H1 (cell line): ENCODE measurements around the gene KCNJ4. TPM values are rescaled to one million over a fixed set of nuclear protein-coding genes. Genes with fewer than 3 reads are reported as not detected.
A peak's percentile ranks its signal among the peaks of the same experiment; 100 is the strongest.

Experiments
- CEBPB ChIP-seq: IDR thresholded peaks from 2 replicates; pipeline ENCODE4 v1.6.1; 2012; ENCODE audit warnings: low read depth, low read length
- GABPA ChIP-seq: IDR thresholded peaks from 2 replicates; pipeline ENCODE4 v1.6.1; 2011; ENCODE audit warnings: mild to moderate bottlenecking, low read length, moderate library complexity, borderline replicate concordance; ENCODE audit not compliant: insufficient read depth
- GTF2F1 ChIP-seq: IDR thresholded peaks from 2 replicates; pipeline ENCODE4 v1.6.1; 2012; ENCODE audit warnings: low read depth, low read length, improper control_type of control experiment, borderline replicate concordance
- MAX ChIP-seq: IDR thresholded peaks from 2 replicates; pipeline ENCODE4 v1.6.1; 2012; ENCODE audit warnings: inconsistent platforms
- PHF8 ChIP-seq: fragments of 200-600 bp; sonication (generic); conservative IDR thresholded peaks from 2 replicates; pipeline ENCODE4 v1.7.1; 2012; ENCODE audit warnings: low read depth, mild to moderate bottlenecking, inconsistent platforms, low read length, moderate library complexity
- RFX5 ChIP-seq: IDR thresholded peaks from 2 replicates; pipeline ENCODE4 v1.6.1; 2011; ENCODE audit warnings: low read depth, low read length, improper control_type of control experiment, borderline replicate concordance
- RNF2 ChIP-seq: fragments of 200-900, 300-1000 bp; sonication (generic); IDR thresholded peaks from 2 replicates; pipeline ENCODE4 v1.7.1; 2016; ENCODE audit warnings: borderline replicate concordance, low read depth, mild to moderate bottlenecking, antibody characterized with exemption, low read length; ENCODE audit not compliant: poor library complexity, severe bottlenecking; ENCODE audit errors: missing control alignments
- RXRA ChIP-seq: IDR thresholded peaks from 2 replicates; pipeline ENCODE4 v1.6.1; 2011; ENCODE audit warnings: low read depth, mild to moderate bottlenecking, low read length, moderate library complexity; ENCODE audit not compliant: insufficient read depth
- SIRT6 ChIP-seq: IDR thresholded peaks from one replicate; pipeline ENCODE4 v1.7.1; 2012; ENCODE audit warnings: low read length, inconsistent platforms
- polyA plus RNA-seq, 7 experiments: library from polyadenylated mRNA; depleted of rRNA in 3 of 7; stranded (reverse) in 5 of 7; unstranded in 2 of 7; fragments of >200 nt in 5 of 7; fragments of 200-250 nt in 2 of 7; gene quantifications; 1 replicate in 5 of 7; 2 replicates in 1 of 7; 4 replicates in 1 of 7; pipeline versions ENCODE4 v1.2.1 to v1.2.3, GENCODE V29; 2011 to 2013; ENCODE audit warnings: missing spikeins in 2 of 7, mixed read lengths in 2 of 7
- total RNA-seq: library from RNA; stranded (reverse); fragmentation: NEBNext Ultra II Directional; extraction: Animal tissue kit (Norgen Biotek cat#: 25700); gene quantifications from 2 replicates; pipeline ENCODE4 v1.2.1, GENCODE V29; 2021

The KCNJ4 gene
- total and polyA plus RNA-seq, 2 of the 8 experiments (the other 6 are each of a cell fraction or from before 2014, with no cell fraction given): 1.4 to 2.2 TPM

- TF ChIP-seq RXRA (no peak), GTF2F1 (no peak), SIRT6 (no peak), GABPA (peak; percentile 67; the same call in 1 of the 2 replicates), RFX5 (0 out of 2 replicates have a peak, but pooled peaks have one; percentile 29), RNF2 (no peak), PHF8 (peak; percentile 44; the same call in 1 of the 2 replicates), CEBPB (no peak), MAX (no peak)
Observed at GRCh38 chr22:38455530-38456271, 702 bp upstream of the KCNJ4 start (continued).
